Liver (tissue), 3 donors: ENCODE data around the gene MEX3C.

Experiments used
- EGR1 ChIP-seq, 2 donors: IDR thresholded peaks; 2 replicates each; pipeline ENCODE4 v1.6.1; 2016 to 2018; ENCODE audit warnings: antibody characterized with exemption in 2 of 2, low read depth in 2 of 2
- JUND ChIP-seq, 2 donors: IDR thresholded peaks; 2 replicates each; pipeline ENCODE4 v1.6.1; 2016; ENCODE audit warnings: antibody characterized with exemption in 2 of 2
- RAD21 ChIP-seq, 2 donors: IDR thresholded peaks; 2 replicates each; pipeline ENCODE4 v1.6.1; 2016; ENCODE audit warnings: antibody characterized with exemption in 2 of 2, mild to moderate bottlenecking in 2 of 2
- TAF1 ChIP-seq: conservative IDR thresholded peaks from 2 replicates; pipeline ENCODE4 v1.6.1; 2016; ENCODE audit warnings: antibody characterized with exemption, mild to moderate bottlenecking
- YY1 ChIP-seq: IDR thresholded peaks from 2 replicates; pipeline ENCODE4 v1.6.1; 2016; ENCODE audit warnings: antibody characterized with exemption, mild to moderate bottlenecking
- TF ChIP-seq, protein P1 (sequence below): fragments of 150-350 bp; IDR thresholded peaks from 2 replicates; pipeline ENCODE4 v1.5.1; 2017; ENCODE audit warnings: improper control_type of control experiment, low read depth, low read length; ENCODE audit not compliant: missing input control
- TF ChIP-seq, protein P2 (sequence below): IDR thresholded peaks from 2 replicates; pipeline ENCODE4 v1.6.1; 2016; ENCODE audit warnings: antibody characterized with exemption
- TF ChIP-seq, protein P3 (sequence below): IDR thresholded peaks from 2 replicates; pipeline ENCODE4 v1.6.1; 2016; ENCODE audit warnings: antibody characterized with exemption
- donor health status: healthy.
- donor health status: healthy.

DNA sequence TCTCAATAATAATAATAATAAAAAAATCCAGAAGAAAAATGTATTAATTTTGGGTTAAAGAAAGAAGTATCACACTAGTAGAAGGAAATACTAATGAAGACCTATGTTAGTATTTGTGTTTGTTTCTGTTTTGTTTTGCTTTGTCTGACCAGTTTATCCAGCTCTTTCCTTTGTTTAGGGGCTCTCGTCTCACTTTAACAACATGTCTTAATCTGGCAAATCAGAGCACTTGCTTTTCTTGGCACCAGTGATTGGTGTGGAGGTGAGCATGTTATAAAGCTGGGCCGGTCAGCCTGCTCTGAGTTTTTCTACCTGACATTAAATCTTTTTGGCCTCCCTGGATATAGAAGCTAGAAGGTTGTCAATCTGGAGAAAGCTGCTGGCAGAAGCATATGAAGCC lies 15.1 kb upstream of the MEX3C start:
- TF ChIP-seq, protein P1, sequence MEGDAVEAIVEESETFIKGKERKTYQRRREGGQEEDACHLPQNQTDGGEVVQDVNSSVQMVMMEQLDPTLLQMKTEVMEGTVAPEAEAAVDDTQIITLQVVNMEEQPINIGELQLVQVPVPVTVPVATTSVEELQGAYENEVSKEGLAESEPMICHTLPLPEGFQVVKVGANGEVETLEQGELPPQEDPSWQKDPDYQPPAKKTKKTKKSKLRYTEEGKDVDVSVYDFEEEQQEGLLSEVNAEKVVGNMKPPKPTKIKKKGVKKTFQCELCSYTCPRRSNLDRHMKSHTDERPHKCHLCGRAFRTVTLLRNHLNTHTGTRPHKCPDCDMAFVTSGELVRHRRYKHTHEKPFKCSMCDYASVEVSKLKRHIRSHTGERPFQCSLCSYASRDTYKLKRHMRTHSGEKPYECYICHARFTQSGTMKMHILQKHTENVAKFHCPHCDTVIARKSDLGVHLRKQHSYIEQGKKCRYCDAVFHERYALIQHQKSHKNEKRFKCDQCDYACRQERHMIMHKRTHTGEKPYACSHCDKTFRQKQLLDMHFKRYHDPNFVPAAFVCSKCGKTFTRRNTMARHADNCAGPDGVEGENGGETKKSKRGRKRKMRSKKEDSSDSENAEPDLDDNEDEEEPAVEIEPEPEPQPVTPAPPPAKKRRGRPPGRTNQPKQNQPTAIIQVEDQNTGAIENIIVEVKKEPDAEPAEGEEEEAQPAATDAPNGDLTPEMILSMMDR: no peak
- no peak for TF ChIP-seq YY1
- TF ChIP-seq, protein P2, sequence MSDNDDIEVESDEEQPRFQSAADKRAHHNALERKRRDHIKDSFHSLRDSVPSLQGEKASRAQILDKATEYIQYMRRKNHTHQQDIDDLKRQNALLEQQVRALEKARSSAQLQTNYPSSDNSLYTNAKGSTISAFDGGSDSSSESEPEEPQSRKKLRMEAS: no peak
- no peak for TF ChIP-seq RAD21 (IDR thresholded peaks at IDR 0.05)
- no peak for TF ChIP-seq EGR1 (IDR thresholded peaks at IDR 0.05; ENCODE audit: low read depth in 2 of 2)
- no peak for TF ChIP-seq JUND (IDR thresholded peaks at IDR 0.05)
- no peak for TF ChIP-seq TAF1
- TF ChIP-seq, protein P3, sequence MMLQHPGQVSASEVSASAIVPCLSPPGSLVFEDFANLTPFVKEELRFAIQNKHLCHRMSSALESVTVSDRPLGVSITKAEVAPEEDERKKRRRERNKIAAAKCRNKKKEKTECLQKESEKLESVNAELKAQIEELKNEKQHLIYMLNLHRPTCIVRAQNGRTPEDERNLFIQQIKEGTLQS: no peak
